IMR-90 (cell line): ENCODE data around the gene EPGN.

Source experiments
- BHLHE40 ChIP-seq: fragments of 150-350 bp; IDR thresholded peaks from 2 replicates; pipeline ENCODE4 v1.6.1; 2016; ENCODE audit warnings: mild to moderate bottlenecking, low read depth, low read length
- CEBPB ChIP-seq: IDR thresholded peaks from 2 replicates; pipeline ENCODE4 v1.6.1; 2012; ENCODE audit warnings: low read depth, low read length, improper control_type of control experiment
- CHD1 ChIP-seq: IDR thresholded peaks from 2 replicates; pipeline ENCODE4 v1.6.1; 2012; ENCODE audit warnings: low read depth, low read length, improper control_type of control experiment
- CTCF ChIP-seq: conservative IDR thresholded peaks from 2 replicates; pipeline ENCODE4 v1.5.1; 2012; ENCODE audit warnings: mild to moderate bottlenecking, low read depth, low read length, improper control_type of control experiment
- ELK1 ChIP-seq: fragments of 150-350 bp; IDR thresholded peaks from 2 replicates; pipeline ENCODE4 v1.6.1; 2016; ENCODE audit warnings: low read depth, mild to moderate bottlenecking, low read length, moderate library complexity, borderline replicate concordance
- FOS ChIP-seq: fragments of 150-350 bp; IDR thresholded peaks from 2 replicates; pipeline ENCODE4 v1.6.1; 2016; ENCODE audit warnings: low read depth, low read length
- MAZ ChIP-seq: IDR thresholded peaks from 2 replicates; pipeline ENCODE4 v1.6.1; 2012; ENCODE audit warnings: low read depth, mild to moderate bottlenecking, low read length, improper control_type of control experiment, moderate library complexity, borderline replicate concordance
- POLR2A ChIP-seq: IDR thresholded peaks from 2 replicates; pipeline ENCODE4 v1.6.1; 2012; ENCODE audit warnings: mild to moderate bottlenecking, low read depth, low read length
- RAD21 ChIP-seq: IDR thresholded peaks from 2 replicates; pipeline ENCODE4 v1.6.1; 2012; ENCODE audit warnings: low read length, improper control_type of control experiment
- RCOR1 ChIP-seq: IDR thresholded peaks from 2 replicates; pipeline ENCODE4 v1.6.1; 2012; ENCODE audit warnings: mild to moderate bottlenecking, low read length, improper control_type of control experiment; ENCODE audit not compliant: insufficient replicate concordance
- RFX5 ChIP-seq: IDR thresholded peaks from 2 replicates; pipeline ENCODE4 v1.8.0; 2012; ENCODE audit warnings: low read depth, mild to moderate bottlenecking, low read length, moderate library complexity
- SMC3 ChIP-seq: fragments of 150-350 bp; IDR thresholded peaks from 2 replicates; pipeline ENCODE4 v1.6.1; 2016; ENCODE audit warnings: low read depth, mild to moderate bottlenecking, antibody characterized with exemption, low read length, moderate library complexity
- USF2 ChIP-seq: fragments of 150-350 bp; IDR thresholded peaks from 2 replicates; pipeline ENCODE4 v1.6.1; 2017; ENCODE audit warnings: mild to moderate bottlenecking, antibody characterized with exemption, low read length, low read depth

- TF ChIP-seq POLR2A, result no peak
- TF ChIP-seq CTCF, result no peak
- TF ChIP-seq CEBPB, result no peak
- TF ChIP-seq MAZ, result no peak
- TF ChIP-seq CHD1, result no peak
- no peak for TF ChIP-seq SMC3
- no peak for TF ChIP-seq USF2
- TF ChIP-seq RCOR1, result no peak
- no peak for TF ChIP-seq RFX5
- no peak for TF ChIP-seq ELK1
- TF ChIP-seq BHLHE40, result no peak
- no peak for TF ChIP-seq FOS
- TF ChIP-seq RAD21, result no peak
Observed at GRCh38 chr4:74364652-74365491, 56.6 kb downstream of the EPGN start, which contains the start of gene EREG.
